HepG2 (cell line): ENCODE data around the gene ZBTB7C. TPM values are rescaled to one million over a fixed set of nuclear protein-coding genes. Genes with fewer than 3 reads are reported as not detected.

Experiments used
- ADNP ChIP-seq: sonication (generic); formaldehyde crosslinking; IDR thresholded peaks from 2 replicates; pipeline ENCODE4 v1.4.0; 2020; ENCODE audit warnings: missing genetic modification reagents
- CREB1 ChIP-seq, 2 experiments: fragments of 450-650 bp in 1 of 2; IDR thresholded peaks; 2 replicates each; pipeline ENCODE4 v1.6.1; 2016 to 2017; ENCODE audit warnings: control low read depth in 1 of 2, mild to moderate bottlenecking in 1 of 2, missing compliant biosample characterization in 1 of 2, missing genetic modification characterization in 1 of 2
- HDAC2 ChIP-seq: sonication (generic); formaldehyde crosslinking; IDR thresholded peaks from 2 replicates; pipeline ENCODE4 v1.4.0; 2020; ENCODE audit warnings: missing genetic modification reagents
- HNRNPL ChIP-seq: fragments of 200-400 bp; formaldehyde crosslinking; IDR thresholded peaks from 2 replicates; pipeline ENCODE4 v1.6.1; 2017; ENCODE audit warnings: mild to moderate bottlenecking, low read depth, low read length
- KAT8 ChIP-seq: IDR thresholded peaks from 2 replicates; pipeline ENCODE4 v1.6.1; 2016; ENCODE audit warnings: missing genetic modification reagents, missing compliant biosample characterization
- RXRA ChIP-seq: sonication (generic); formaldehyde crosslinking; IDR thresholded peaks from 2 replicates; pipeline ENCODE4 v1.5.1; 2020; ENCODE audit warnings: missing genetic modification reagents
- SKI ChIP-seq: fragments of 450-650 bp; IDR thresholded peaks from one replicate; pipeline ENCODE4 v1.6.1; 2018; ENCODE audit warnings: mild to moderate bottlenecking; ENCODE audit not compliant: partially characterized antibody
- SOX13 ChIP-seq, 3 experiments: fragments of 450-650 bp in 1 of 3; sonication (generic) in 1 of 3; formaldehyde crosslinking in 1 of 3; IDR thresholded peaks in 2 of 3; conservative IDR thresholded peaks in 1 of 3; 2 replicates each; pipeline versions ENCODE4 v1.5.0 to v1.6.1; 2016 to 2020; ENCODE audit warnings: antibody characterized with exemption in 1 of 3, mild to moderate bottlenecking in 1 of 3, missing compliant biosample characterization in 1 of 3, missing genetic modification reagents in 1 of 3, moderate library complexity in 1 of 3
- SPEN ChIP-seq: sonication (generic); formaldehyde crosslinking; IDR thresholded peaks from 2 replicates; pipeline ENCODE4 v1.5.1; 2020; ENCODE audit warnings: low read depth, mild to moderate bottlenecking, missing genetic modification reagents
- TCF7L2 ChIP-seq: IDR thresholded peaks from 2 replicates; pipeline ENCODE4 v1.6.1; 2011; ENCODE audit warnings: mild to moderate bottlenecking, low read depth, low read length, moderate library complexity
- TIGD3 ChIP-seq: sonication (generic); formaldehyde crosslinking; IDR thresholded peaks from 2 replicates; pipeline ENCODE4 v1.5.1; 2020; ENCODE audit warnings: mild to moderate bottlenecking, missing genetic modification reagents, borderline replicate concordance
- ZFX ChIP-seq: sonication (generic); formaldehyde crosslinking; IDR thresholded peaks from 2 replicates; pipeline ENCODE4 v1.4.0; 2020; ENCODE audit warnings: mild to moderate bottlenecking, low read depth, missing genetic modification reagents, moderate library complexity
- ZNF143 ChIP-seq: sonication (generic); formaldehyde crosslinking; IDR thresholded peaks from 2 replicates; pipeline ENCODE4 v1.4.0; 2020; ENCODE audit warnings: missing genetic modification reagents
- ZNF556 ChIP-seq: sonication (generic); formaldehyde crosslinking; IDR thresholded peaks from 2 replicates; pipeline ENCODE4 v1.4.0; 2020; ENCODE audit warnings: mild to moderate bottlenecking, missing genetic modification reagents, borderline replicate concordance
- ZNF564 ChIP-seq: sonication (generic); formaldehyde crosslinking; IDR thresholded peaks from 2 replicates; pipeline ENCODE4 v1.8.1; 2023; ENCODE audit warnings: mild to moderate bottlenecking, missing genetic modification reagents
- ZNF615 ChIP-seq: sonication (generic); formaldehyde crosslinking; IDR thresholded peaks from 2 replicates; pipeline ENCODE4 v1.5.0; 2020; ENCODE audit warnings: mild to moderate bottlenecking, missing genetic modification reagents, borderline replicate concordance
- ZNF687 ChIP-seq: sonication (generic); formaldehyde crosslinking; IDR thresholded peaks from 2 replicates; pipeline ENCODE4 v1.5.1; 2020; ENCODE audit warnings: mild to moderate bottlenecking, missing genetic modification reagents, moderate library complexity
- ZNF768 ChIP-seq: sonication (generic); formaldehyde crosslinking; IDR thresholded peaks from 2 replicates; pipeline ENCODE4 v1.4.0; 2020; ENCODE audit warnings: missing genetic modification reagents
- ZSCAN25 ChIP-seq: sonication (generic); formaldehyde crosslinking; IDR thresholded peaks from 2 replicates; pipeline ENCODE4 v1.8.0; 2022; ENCODE audit warnings: mild to moderate bottlenecking, missing genetic modification reagents
- polyA plus RNA-seq, 8 experiments: library from polyadenylated mRNA; depleted of rRNA in 3 of 8; stranded (reverse) in 7 of 8; unstranded in 1 of 8; fragments of >200 nt; fragmentation: Illumina TruSeq in 4 of 8; extraction: Trizol in 4 of 8; gene quantifications; 2 replicates each; pipeline versions ENCODE4 v1.2.1 to v1.2.3, GENCODE V29; 2011 to 2016; ENCODE audit warnings: low read depth in 4 of 8, missing spikeins in 1 of 8, mixed read lengths in 1 of 8; ENCODE audit not compliant: insufficient read depth in 1 of 8
- total RNA-seq, 5 experiments: library from RNA; depleted of rRNA; stranded (reverse); fragments of >200 nt; fragmentation: Illumina TruSeq; extraction: Trizol; gene quantifications; 2 replicates each; pipeline ENCODE4 v1.2.3, GENCODE V29; 2016; ENCODE audit warnings: low read depth in 1 of 5
- TF ChIP-seq, protein P1 (sequence below): IDR thresholded peaks from 2 replicates; pipeline ENCODE4 v1.6.1; 2016; ENCODE audit warnings: missing biosample characterization, missing genetic modification reagents, low read depth

Gene ZBTB7C
- total and polyA plus RNA-seq, 2 of the 13 experiments (the other 11 are each of a cell fraction or from before 2014, with no cell fraction given): 0.01 to 0.04 TPM

DNA sequence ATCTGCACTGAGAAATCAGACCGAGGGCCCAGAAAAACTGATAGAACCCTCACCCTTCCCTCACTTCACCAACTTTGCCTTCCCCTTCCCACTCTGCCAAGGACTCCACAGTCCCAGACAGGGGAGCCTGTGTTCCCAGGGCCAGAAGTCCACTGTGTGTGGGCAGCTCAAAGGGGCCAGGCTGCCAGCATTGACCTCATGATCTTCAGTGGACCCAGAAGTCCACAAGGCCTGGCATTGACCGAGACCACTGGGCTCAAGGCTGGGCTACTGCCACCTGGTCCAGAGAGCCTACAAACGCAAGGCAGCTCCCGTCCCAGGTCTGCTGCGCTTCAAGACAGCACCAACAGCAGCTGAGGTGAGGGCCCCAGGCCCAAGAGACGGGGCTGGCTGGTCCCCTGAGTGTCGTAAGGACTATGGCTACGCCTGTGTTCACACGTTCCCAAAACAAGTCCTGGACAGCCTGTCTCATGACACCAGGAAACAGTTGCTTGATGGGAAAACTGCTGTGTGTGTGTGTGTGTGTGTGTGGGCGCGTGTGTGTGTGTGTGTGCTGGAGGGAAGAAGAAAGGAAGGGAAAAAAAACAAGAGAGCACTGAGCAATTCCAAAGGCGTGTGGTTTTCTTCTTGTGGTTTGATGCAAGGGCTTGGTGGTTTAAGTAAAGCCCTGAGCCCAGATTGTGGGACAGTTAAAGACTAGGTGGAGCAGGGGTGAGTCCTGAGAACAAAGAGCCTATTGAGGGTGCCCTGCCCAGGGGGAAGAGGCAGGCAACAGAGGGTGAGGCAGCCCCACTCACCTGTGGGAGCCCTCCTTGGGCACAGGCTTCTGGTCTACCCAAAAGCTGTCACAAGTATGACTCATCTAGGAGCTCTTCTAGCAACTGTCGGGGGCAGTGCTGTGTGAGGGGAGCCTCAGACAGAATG is 46.6 kb upstream of the ZBTB7C start (continued):
- TF ChIP-seq, protein P1, sequence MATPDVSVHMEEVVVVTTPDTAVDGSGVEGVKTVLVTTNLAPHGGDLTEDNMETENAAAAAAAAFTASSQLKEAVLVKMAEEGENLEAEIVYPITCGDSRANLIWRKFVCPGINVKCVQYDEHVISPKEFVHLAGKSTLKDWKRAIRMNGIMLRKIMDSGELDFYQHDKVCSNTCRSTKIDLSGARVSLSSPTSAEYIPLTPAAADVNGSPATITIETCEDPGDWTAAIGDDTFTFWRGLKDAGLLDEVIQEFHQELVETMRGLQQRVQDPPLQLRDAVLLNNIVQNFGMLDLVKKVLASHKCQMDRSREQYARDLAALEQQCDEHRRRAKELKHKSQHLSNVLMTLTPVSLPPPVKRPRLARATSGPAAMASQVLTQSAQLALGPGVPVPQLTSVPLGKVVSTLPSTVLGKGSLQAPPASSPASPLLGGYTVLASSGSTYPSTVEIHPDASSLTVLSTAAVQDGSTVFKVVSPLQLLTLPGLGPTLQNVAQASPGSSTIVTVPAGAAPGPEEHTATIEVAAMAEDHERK (CRISPR knock-in tag): no peak
- TF ChIP-seq ZNF556: no peak
- TF ChIP-seq HDAC2 (CRISPR knock-in tag): 0 out of 2 replicates have a peak, but pooled peaks have one; percentile 33
- no peak for TF ChIP-seq SPEN (CRISPR knock-in tag)
- TF ChIP-seq RXRA: peak; percentile 53; the same call in 1 of the 2 replicates
- no peak for TF ChIP-seq ZNF615 (CRISPR knock-in tag)
- no peak for TF ChIP-seq ADNP
- no peak for TF ChIP-seq TCF7L2
- peak; percentile 41 for TF ChIP-seq ZFX
- peak; percentile 78 for TF ChIP-seq ZSCAN25 (CRISPR knock-in tag)
- TF ChIP-seq ZNF768 (CRISPR knock-in tag): 0 out of 2 replicates have a peak, but pooled peaks have one; percentile 12
- no peak for TF ChIP-seq TIGD3 (CRISPR knock-in tag)
- TF ChIP-seq HNRNPL: peak; percentile 93
- 0 out of 2 replicates have a peak, but pooled peaks have one; percentile 43 for TF ChIP-seq ZNF564
- no peak for TF ChIP-seq KAT8 (CRISPR knock-in tag)
- no peak for TF ChIP-seq SOX13 (IDR thresholded peaks at IDR 0.05)
- peak in 1 of 2 experiments; percentile 27; a peak in 2 of 4 replicates for TF ChIP-seq SOX13 (CRISPR knock-in tag; conservative IDR thresholded peaks at IDR 0.05 in 1 of 2, IDR thresholded peaks at IDR 0.05 in 1 of 2)
- peak; percentile 83 for TF ChIP-seq ZNF687
- peak; percentile 80 for TF ChIP-seq SKI
- TF ChIP-seq ZNF143 (CRISPR knock-in tag): 0 out of 2 replicates have a peak, but pooled peaks have one; percentile 13
- TF ChIP-seq CREB1 (IDR thresholded peaks at IDR 0.05): no peak
- peak; percentile 15; the same call in 1 of the 2 replicates for TF ChIP-seq CREB1 (CRISPR knock-in tag; IDR thresholded peaks at IDR 0.05)
